ENCODE data around the gene NR1I3.

NR1I3 gene

GRCh38 chr1:161196521-161197451, 41.2 kb downstream of the NR1I3 start:
- no peak for DNase-seq (ENCODE audit: low read depth in 3 of 3, low spot score in 1 of 3)

GRCh38 chr1:161196111-161196510, 41.9 kb downstream of the NR1I3 start:
- no peak for DNase-seq (ENCODE audit: low read depth in 3 of 3, low spot score in 1 of 3)

GRCh38 chr1:161195171-161195570, 42.8 kb downstream of the NR1I3 start:
- DNase-seq (ENCODE audit: low read depth in 3 of 3, low spot score in 1 of 3), result no peak

GRCh38 chr1:161193561-161194235, 44.3 kb downstream of the NR1I3 start:
- no peak for DNase-seq (ENCODE audit: low read depth in 3 of 3, low spot score in 1 of 3)

- DNase-seq (ENCODE audit: low read depth in 3 of 3, low spot score in 1 of 3), result peak; percentile 35 to 44 (median 38)
Measured at GRCh38 chr1:161192476-161193465, 45.2 kb downstream of the NR1I3 start.

GRCh38 chr1:161191971-161192370, 46.0 kb downstream of the NR1I3 start:
- no peak for DNase-seq (ENCODE audit: low read depth in 3 of 3, low spot score in 1 of 3)

GRCh38 chr1:161190962-161191521, 47.0 kb downstream of the NR1I3 start:
- no peak for DNase-seq (ENCODE audit: low read depth in 3 of 3, low spot score in 1 of 3)

GRCh38 chr1:161189036-161189435, 49.0 kb downstream of the NR1I3 start:
- DNase-seq (ENCODE audit: low read depth in 3 of 3, low spot score in 1 of 3), result no peak

GRCh38 chr1:161188381-161188780, 49.6 kb downstream of the NR1I3 start:
- DNase-seq (ENCODE audit: low read depth in 3 of 3, low spot score in 1 of 3), result no peak

- no peak for DNase-seq (ENCODE audit: low read depth in 3 of 3, low spot score in 1 of 3)
Measured at GRCh38 chr1:161187311-161187710, 50.7 kb downstream of the NR1I3 start.

- no peak for DNase-seq (ENCODE audit: low read depth in 3 of 3, low spot score in 1 of 3)
Measured at GRCh38 chr1:161185732-161186311, 52.2 kb downstream of the NR1I3 start.

GRCh38 chr1:161185282-161185682, 52.7 kb downstream of the NR1I3 start:
- DNase-seq (ENCODE audit: low read depth in 3 of 3, low spot score in 1 of 3), result peak in 2 of 3 donors; percentile 42 to 54

- DNase-seq (ENCODE audit: low read depth in 3 of 3, low spot score in 1 of 3), result peak; percentile 30 to 46 (median 32)
Measured at GRCh38 chr1:161182214-161182613, 55.8 kb downstream of the NR1I3 start.

- DNase-seq (ENCODE audit: low read depth in 3 of 3, low spot score in 1 of 3), result no peak
Measured at GRCh38 chr1:161180639-161181038, 57.4 kb downstream of the NR1I3 start.

- no peak for DNase-seq (ENCODE audit: low read depth in 3 of 3, low spot score in 1 of 3)
Measured at GRCh38 chr1:161179698-161180097, 58.3 kb downstream of the NR1I3 start.
